NOMO-1 treated with DMSO at 0.1 percent for 48 hours (cell line): ENCODE measurements around the gene C3orf22.
A peak's percentile ranks its signal among the peaks of the same experiment; 100 is the strongest.
"Not testable (repeated sequence)": the region's sequence is repeated elsewhere in the genome, so short reads cannot be mapped to it uniquely, and the experiment has no call there.

Experiments
- DNase-seq: peaks from one replicate; lab custom pipeline; 2025; ENCODE audit not compliant: unreplicated experiment; lab: John Stamatoyannopoulos, UW

The C3orf22 gene

DNA sequence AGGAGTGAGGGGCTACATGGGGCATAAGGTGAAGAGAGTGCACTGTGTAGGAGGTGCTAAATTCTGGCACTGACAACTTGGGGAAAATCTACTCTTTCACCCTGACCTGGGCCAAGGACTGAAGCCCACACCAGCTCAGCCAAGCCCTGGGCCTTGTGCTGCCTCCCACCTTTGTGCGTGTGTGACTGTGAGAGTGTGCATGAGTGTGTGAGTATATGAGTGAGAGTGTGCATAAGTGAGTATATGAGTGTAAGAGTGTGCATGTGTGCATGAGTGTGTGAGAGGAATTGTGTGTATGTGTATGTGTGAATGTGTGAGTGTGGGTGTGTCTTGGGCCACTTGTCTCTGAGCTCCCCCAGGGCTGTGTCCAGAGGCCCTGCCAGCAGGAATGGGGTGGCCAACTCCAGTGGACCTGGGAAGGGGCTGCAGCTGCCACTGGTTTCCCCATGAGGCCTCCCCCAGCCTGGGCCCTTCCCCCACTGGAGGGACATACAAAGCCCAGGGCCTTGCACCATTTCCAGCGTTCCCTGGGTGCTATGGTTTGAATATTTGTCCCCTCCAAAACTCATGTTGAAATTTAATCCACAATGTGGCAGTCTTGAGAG lies 15.2 kb downstream of the C3orf22 start:
- no peak for DNase-seq

DNA sequence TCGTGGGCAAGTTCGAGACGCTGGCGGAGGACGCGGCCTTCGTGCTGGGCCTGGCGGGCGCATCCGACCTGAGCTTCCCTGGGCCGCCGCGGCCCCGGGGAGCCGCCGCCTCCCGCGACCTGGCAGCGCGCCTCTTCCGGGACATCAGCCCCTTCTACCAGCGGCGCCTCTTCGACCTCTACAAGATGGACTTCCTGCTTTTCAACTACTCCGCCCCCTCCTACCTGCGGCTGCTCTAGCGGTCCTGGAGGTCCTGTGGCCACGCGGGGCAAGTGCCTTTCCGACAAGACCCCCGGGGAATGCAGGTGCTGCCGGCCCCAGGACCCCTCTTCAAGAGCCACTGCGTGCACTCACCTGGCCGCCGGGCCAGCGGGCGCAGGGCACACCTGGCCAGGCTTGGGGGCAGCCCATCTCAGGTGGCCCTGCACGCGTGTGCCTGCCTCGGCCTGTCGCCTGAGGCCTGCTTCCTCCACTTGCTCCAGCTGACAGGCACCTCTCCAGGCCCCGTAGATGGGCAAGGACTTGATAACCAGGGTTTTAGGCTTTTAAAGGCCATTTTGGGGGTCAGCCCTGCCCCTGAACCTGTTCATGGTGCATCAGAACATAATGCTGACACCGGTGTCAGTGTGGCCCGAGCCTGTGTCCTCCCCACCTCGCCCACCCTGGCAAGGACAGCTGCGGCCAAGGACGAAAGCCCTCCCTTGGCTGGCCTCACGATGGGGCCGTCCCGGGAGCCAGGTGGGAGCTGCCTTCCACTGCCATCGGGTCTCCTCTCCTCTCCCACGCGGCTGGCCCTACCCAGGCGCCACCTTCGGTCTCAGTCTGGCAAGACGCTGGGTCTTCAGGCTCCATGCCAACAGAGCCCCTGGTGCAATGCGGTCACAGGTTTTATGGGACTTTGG lies 16.1 kb downstream of the C3orf22 start:
- DNase-seq, result no peak

- no peak for DNase-seq
Observed at GRCh38 chr3:126541628-126542339, 16.9 kb downstream of the C3orf22 start.

DNA sequence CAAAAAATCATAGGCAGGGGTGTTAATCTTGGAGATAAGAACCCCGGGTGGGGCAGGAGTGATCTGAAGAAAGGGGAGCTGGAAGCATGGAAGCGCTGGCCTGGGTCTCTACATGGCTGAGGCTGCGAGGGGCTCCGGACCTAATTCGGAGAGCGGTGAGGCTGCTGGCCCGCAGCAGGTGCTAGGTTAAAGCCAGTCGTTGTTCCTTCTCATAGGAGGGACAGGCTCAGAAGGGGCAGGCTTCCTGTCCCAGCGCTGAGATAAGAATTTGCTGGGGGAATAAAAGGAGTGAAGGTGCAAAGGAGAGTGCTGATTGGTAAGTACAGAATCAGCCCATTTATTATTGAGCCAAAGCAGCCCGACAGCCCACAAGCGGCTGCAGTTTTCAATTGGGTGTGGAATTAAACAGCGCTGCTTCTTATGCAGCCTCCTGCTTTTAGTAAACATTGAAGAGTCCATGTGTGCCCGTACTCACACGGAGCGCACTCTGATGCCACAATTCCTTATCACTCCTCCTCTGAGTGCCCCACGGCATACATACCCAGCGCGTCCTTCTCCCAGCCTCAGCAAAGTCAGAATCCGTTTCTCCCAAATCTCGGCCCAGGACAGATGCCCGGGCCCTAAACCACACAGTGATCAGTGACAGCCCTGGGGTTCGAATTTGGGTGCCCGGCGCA lies 17.6 kb downstream of the C3orf22 start:
- peak; percentile 19 for DNase-seq

GRCh38 chr3:126540342-126540849 lies 18.3 kb downstream of the C3orf22 start:
- peak; percentile 85 for DNase-seq

GRCh38 chr3:126539558-126540250 lies 19.0 kb downstream of the C3orf22 start:
- no peak for DNase-seq

- DNase-seq, result no peak
Observed at GRCh38 chr3:126538966-126539365, 19.8 kb downstream of the C3orf22 start.

- DNase-seq, result no peak
Observed at GRCh38 chr3:126538316-126538715, 20.4 kb downstream of the C3orf22 start.

DNA sequence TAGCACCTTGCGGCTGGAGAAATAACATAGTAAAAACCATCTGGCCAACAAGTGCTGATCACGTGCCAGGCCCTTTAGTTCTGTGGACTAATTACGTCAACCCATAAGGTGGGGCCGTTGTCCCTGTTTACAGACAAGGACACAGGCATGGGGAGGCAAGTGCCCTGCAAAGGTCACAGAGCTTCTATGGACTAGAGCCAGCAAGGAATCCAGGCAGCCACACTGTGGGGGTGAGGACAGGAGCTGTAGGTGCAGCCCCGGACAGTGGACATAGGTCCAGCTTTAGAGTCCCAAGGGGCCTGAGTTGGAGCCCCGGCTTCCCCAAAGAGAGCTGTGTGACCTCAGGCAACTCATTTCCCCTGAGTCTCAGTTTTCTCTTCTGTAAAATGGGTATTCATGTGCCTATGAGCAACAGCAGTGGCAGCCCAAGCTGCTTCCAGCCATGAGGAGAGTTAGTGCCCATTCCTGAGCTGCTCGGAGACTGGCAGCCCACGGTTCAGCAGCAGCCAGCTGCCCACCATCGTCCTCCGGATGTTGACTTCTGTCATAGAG lies 20.9 kb downstream of the C3orf22 start:
- no peak for DNase-seq

- DNase-seq, result no peak
Observed at GRCh38 chr3:126537116-126537729, 21.5 kb downstream of the C3orf22 start.

- no peak for DNase-seq
Observed at GRCh38 chr3:126536126-126536525, 22.6 kb downstream of the C3orf22 start.

- DNase-seq, result no peak
Observed at GRCh38 chr3:126535636-126536035, 23.1 kb downstream of the C3orf22 start.

DNA sequence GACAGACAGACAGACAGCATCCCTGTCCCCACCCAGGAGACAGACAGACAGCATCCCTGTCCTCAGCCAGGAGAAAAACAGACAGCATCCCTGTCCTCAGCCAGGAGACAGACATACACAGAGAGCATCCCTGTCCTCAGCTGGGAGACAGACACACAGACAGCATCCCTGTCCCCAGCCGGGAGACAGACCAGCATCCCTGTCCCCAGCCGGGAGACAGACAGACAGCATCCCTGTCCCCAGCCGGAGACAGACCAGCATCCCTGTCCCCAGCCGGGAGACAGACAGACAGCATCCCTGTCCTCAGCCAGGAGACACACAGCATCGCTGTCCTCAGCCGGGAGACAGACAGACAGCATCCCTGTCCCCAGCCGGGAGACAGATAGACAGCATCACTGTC lies 24.0 kb downstream of the C3orf22 start:
- not testable (repeated sequence) for DNase-seq

DNA sequence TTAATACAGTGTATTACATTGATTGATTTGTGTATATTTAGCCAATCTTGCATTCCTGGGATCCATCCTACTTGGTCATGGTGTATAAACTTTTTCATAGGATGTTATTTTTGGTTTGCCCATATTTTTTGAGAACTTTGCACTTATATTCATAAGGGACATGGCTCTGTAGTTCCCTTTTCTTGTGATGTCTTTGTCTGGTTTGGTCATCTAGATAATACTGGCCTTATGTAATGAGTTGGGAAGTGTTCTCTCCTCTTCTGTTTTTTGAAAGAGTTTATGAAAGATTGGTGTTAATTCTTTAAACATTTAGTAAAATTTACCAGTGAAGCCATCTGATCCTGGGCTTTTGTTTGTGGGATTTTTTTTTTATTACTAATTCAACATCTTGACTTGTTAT lies 25.2 kb downstream of the C3orf22 start:
- peak; percentile 44 for DNase-seq

- no peak for DNase-seq
Observed at GRCh38 chr3:126531051-126531330, 27.7 kb downstream of the C3orf22 start.

GRCh38 chr3:126530171-126531050 lies 28.3 kb downstream of the C3orf22 start:
- peak; percentile 96 for DNase-seq

DNA sequence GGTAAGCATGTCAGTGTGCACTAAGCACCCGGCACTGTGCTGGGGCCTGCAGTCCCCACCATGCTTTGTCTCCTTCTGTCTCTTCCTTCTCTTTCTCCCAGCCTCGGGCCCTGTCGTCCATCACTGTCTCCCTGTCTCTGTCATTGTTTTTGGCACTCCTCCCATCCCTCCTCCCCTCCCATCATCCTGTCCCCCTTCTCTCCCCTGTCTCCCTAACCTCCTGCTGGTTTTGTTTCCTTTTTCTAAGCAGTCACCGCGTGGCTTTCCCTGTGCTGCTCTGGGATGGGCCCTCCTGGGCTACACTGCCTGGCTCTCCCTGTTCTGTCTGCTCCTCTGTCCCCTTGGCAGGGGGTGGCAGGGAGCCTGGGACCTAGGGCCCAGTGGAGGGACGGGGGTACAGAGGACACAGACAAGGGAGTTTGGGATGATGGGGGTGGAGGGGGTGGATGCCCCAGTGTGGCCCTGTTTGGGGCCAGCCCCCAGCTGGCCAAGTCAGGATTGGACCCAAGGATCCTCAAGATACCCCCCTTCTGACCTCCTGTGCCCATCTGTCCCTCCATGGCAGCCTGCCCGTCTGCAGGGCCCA lies 29.1 kb downstream of the C3orf22 start:
- DNase-seq, result peak; percentile 42

DNA sequence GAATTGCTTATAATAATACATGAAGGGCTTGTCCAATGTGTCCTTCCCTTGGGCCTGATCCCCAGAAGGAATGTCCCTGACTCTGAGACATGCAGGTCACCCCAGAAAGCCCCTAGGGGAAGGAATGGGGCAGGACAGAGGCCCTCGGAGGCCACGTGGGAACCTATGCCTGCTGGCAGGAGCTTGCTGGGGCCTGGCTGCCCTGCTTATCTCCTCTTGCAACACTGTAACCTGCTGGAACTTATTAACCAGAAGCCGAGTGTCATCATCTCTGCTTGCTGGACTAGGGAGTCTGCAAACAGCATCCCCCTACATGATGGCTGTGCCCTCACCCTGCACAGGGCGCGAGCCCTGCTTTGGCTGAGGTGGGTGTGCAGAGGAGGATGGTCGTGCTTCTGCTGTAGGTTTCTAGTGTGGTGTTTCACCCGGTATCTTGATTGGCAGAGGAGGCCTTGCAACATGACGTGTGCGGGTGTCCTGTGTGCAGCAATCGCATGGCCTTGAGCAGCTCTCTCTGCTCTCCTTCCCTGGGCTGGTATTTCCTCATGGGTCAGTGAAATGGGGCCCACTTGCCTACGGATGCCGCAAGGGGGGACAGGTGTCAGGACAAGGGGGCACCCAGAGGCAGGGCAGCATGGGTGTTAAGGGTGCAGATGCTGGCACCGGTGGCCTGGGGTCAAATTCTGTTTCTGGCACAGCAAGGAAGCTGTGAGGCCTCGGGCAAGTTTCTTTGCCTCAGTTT lies 29.8 kb downstream of the C3orf22 start:
- peak; percentile 87 for DNase-seq
